ENCODE measurements around the gene CENPO. TPM values are rescaled to one million over a fixed set of nuclear protein-coding genes. Genes with fewer than 3 reads are reported as not detected.

The CENPO gene
- total RNA-seq, 1 experiment from 2014 or later: 38.6 TPM

- no peak overlapping the region for H3K4me3 Mint-ChIP-seq
- no peaks in the 10 kb centered on the region for H3K4me1 Mint-ChIP-seq
- H3K9me3 Mint-ChIP-seq: no peaks in the 10 kb centered on the region
- POLR2A ChIA-PET: no interaction called here
- H3K27me3 Mint-ChIP-seq (ENCODE audit: low read depth): no peaks in the 10 kb centered on the region
- TF ChIP-seq PREB (CRISPR knock-in tag; IDR thresholded peaks at IDR 0.05; ENCODE audit: borderline replicate concordance) (no peak), TEAD1 (CRISPR knock-in tag; IDR thresholded peaks at IDR 0.05) (no peak), USF1 (CRISPR knock-in tag; IDR thresholded peaks at IDR 0.05) (no peak), ZNF219 (CRISPR knock-in tag; IDR thresholded peaks at IDR 0.05; ENCODE audit: borderline replicate concordance) (no peak), ARID4B (CRISPR knock-in tag; IDR thresholded peaks at IDR 0.05; ENCODE audit: borderline replicate concordance) (no peak), ZNF317 (CRISPR knock-in tag; IDR thresholded peaks at IDR 0.05; ENCODE audit: borderline replicate concordance, low read depth) (no peak), MAX (CRISPR knock-in tag; IDR thresholded peaks at IDR 0.05) (no peak)
- CTCF ChIA-PET: interaction anchor here (1.4 kb wide), 1 partner anchor 32 kb away, joined by 3 read pairs; no protein-coding TSS in a partner anchor
- DNase-seq (ENCODE audit: low spot score): no peak
- ATAC-seq: no peak
- no peak overlapping the region for H3K27ac Mint-ChIP-seq
- peaks cover 6% of the 10 kb centered on the region; the same call in 1 of the 2 replicates for H3K36me3 Mint-ChIP-seq
These were observed 66.9 kb downstream of the CENPO start for GRCh38 chr2:24859968-24860600.

- Mint-ChIP-seq H3K9me3 (no peaks in the 10 kb centered on the region), H3K27ac (no peak overlapping the region), H3K4me1 (no peaks in the 10 kb centered on the region), H3K27me3 (ENCODE audit: low read depth) (no peaks in the 10 kb centered on the region), H3K36me3 (peaks cover 6% of the 10 kb centered on the region; the same call in 1 of the 2 replicates), H3K4me3 (no peak overlapping the region)
- ChIA-PET CTCF (interaction anchor here (0.5 to 1.4 kb wide), 2 partner anchors 33 to 361 kb away, joined by 3 read pairs; no protein-coding TSS in a partner anchor), POLR2A (no interaction called here)
- DNase-seq (ENCODE audit: low spot score) (no peak), ATAC-seq (no peak)
- TF ChIP-seq E2F1 (CRISPR knock-in tag; IDR thresholded peaks at IDR 0.05) (no peak), ZNF671 (CRISPR knock-in tag; IDR thresholded peaks at IDR 0.05) (no peak), ARID4B (CRISPR knock-in tag; IDR thresholded peaks at IDR 0.05; ENCODE audit: borderline replicate concordance) (no peak), ERG (CRISPR knock-in tag; IDR thresholded peaks at IDR 0.05) (no peak), ZNF532 (CRISPR knock-in tag; IDR thresholded peaks at IDR 0.05; ENCODE audit: borderline replicate concordance) (no peak), OVOL2 (CRISPR knock-in tag; IDR thresholded peaks at IDR 0.05; ENCODE audit: borderline replicate concordance) (no peak), KAT7 (CRISPR knock-in tag; IDR thresholded peaks at IDR 0.05; ENCODE audit: borderline replicate concordance) (no peak)
These were observed 67.4 kb downstream of the CENPO start for GRCh38 chr2:24860631-24861030.
